ENCODE data around the gene GPR65. TPM values are rescaled to one million over a fixed set of nuclear protein-coding genes. Genes with fewer than 3 reads are reported as not detected.

GPR65 gene
- total and polyA plus RNA-seq, 4 donors: 2.1 to 8.1 (median 4.0) TPM

GRCh38 chr14:87989956-87990299, 15.0 kb upstream of the GPR65 start:
- TF ChIP-seq, protein P1, sequence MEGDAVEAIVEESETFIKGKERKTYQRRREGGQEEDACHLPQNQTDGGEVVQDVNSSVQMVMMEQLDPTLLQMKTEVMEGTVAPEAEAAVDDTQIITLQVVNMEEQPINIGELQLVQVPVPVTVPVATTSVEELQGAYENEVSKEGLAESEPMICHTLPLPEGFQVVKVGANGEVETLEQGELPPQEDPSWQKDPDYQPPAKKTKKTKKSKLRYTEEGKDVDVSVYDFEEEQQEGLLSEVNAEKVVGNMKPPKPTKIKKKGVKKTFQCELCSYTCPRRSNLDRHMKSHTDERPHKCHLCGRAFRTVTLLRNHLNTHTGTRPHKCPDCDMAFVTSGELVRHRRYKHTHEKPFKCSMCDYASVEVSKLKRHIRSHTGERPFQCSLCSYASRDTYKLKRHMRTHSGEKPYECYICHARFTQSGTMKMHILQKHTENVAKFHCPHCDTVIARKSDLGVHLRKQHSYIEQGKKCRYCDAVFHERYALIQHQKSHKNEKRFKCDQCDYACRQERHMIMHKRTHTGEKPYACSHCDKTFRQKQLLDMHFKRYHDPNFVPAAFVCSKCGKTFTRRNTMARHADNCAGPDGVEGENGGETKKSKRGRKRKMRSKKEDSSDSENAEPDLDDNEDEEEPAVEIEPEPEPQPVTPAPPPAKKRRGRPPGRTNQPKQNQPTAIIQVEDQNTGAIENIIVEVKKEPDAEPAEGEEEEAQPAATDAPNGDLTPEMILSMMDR (IDR thresholded peaks at IDR 0.05; ENCODE audit: control extremely low read depth, extremely low read depth): no peak

GRCh38 chr14:87990682-87991081, 14.3 kb upstream of the GPR65 start:
- TF ChIP-seq, protein P1 (IDR thresholded peaks at IDR 0.05; ENCODE audit: control extremely low read depth, extremely low read depth): no peak
- DNase-seq: no peak
- peak overlapping the region in 1 of 2 donors; percentile 47 for H3K27ac ChIP-seq (ENCODE audit: low read depth in 1 of 2, low read length in 1 of 2)
- WGBS, 2 donors: 72 to 81% methylated on average over 4 of the region's 4 CpGs
- H3K4me1 ChIP-seq (ENCODE audit: control insufficient read depth in 5 of 5, insufficient read depth in 5 of 5, low read length in 5 of 5): peaks cover 0 to 10% (median 2%) of the 10 kb centered on the region in 5 donors
- peaks cover 0 to 4% (median 3%) of the 10 kb centered on the region in 4 donors for H3K36me3 ChIP-seq (ENCODE audit: control insufficient read depth in 4 of 4, insufficient read depth in 4 of 4, low read length in 4 of 4)
- no peak overlapping the region for H3K9ac ChIP-seq (ENCODE audit: insufficient read depth in 1 of 2, low read length in 2 of 2)
- no peak overlapping the region for H3K4me3 ChIP-seq
- no peaks in the 10 kb centered on the region for H3K9me3 ChIP-seq (ENCODE audit: control insufficient read depth in 4 of 4, insufficient read depth in 3 of 4, low read length in 3 of 4)
- ATAC-seq (ENCODE audit: insufficient read depth, low FRiP score): no peak
- H3K27me3 ChIP-seq (ENCODE audit: control insufficient read depth in 3 of 3, insufficient read depth in 3 of 3, low read length in 2 of 3): no peaks in the 10 kb centered on the region

More at GRCh38 chr14:87989956-87990299, 15.0 kb upstream of the GPR65 start:
- Histone ChIP-seq H3K4me1 (ENCODE audit: control insufficient read depth in 5 of 5, insufficient read depth in 5 of 5, low read length in 5 of 5) (peaks cover 0 to 10% (median 2%) of the 10 kb centered on the region in 5 donors), H3K36me3 (ENCODE audit: control insufficient read depth in 4 of 4, insufficient read depth in 4 of 4, low read length in 4 of 4) (peaks cover 0 to 4% (median 3%) of the 10 kb centered on the region in 4 donors), H3K9ac (ENCODE audit: insufficient read depth in 1 of 2, low read length in 2 of 2) (no peak overlapping the region), H3K9me3 (ENCODE audit: control insufficient read depth in 4 of 4, insufficient read depth in 3 of 4, low read length in 3 of 4) (no peaks in the 10 kb centered on the region), H3K27ac (ENCODE audit: low read depth in 1 of 2, low read length in 1 of 2) (no peak overlapping the region), H3K4me3 (no peak overlapping the region), H3K27me3 (ENCODE audit: control insufficient read depth in 3 of 3, insufficient read depth in 3 of 3, low read length in 2 of 3) (no peaks in the 10 kb centered on the region)
- 76 to 89% methylated on average over 2 of the region's 2 CpGs for WGBS, 2 donors
- DNase-seq (no peak), ATAC-seq (ENCODE audit: insufficient read depth, low FRiP score) (no peak)

DNA sequence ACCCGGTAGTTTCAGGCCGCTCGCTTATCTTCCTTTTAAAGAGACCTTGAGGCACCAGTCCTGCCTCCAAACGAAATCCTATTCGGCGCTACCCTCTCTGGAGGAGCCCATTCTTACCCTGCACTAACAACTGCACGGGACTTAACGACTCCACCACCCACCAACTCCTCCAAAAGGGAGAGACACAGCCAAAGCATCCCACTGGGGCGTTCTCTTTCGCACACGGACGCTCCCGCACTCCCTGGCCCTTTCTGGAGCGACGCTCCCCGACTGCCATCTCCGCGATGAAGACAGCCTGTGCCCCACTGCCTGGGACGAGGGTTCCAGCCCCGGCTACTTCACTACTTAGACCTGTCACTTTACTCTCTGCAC, 12.6 kb upstream of the GPR65 start:
- Histone ChIP-seq H3K27me3 (ENCODE audit: control insufficient read depth in 3 of 3, insufficient read depth in 3 of 3, low read length in 2 of 3) (no peaks in the 10 kb centered on the region), H3K4me1 (ENCODE audit: control insufficient read depth in 5 of 5, insufficient read depth in 5 of 5, low read length in 5 of 5) (peaks cover 0 to 10% (median 2%) of the 10 kb centered on the region in 5 donors), H3K27ac (ENCODE audit: low read depth in 1 of 2, low read length in 1 of 2) (peak overlapping the region; percentile 97 to 98), H3K9ac (ENCODE audit: insufficient read depth in 1 of 2, low read length in 2 of 2) (peak overlapping the region; percentile 82 to 83), H3K4me3 (peak overlapping the region; percentile 79), H3K36me3 (ENCODE audit: control insufficient read depth in 4 of 4, insufficient read depth in 4 of 4, low read length in 4 of 4) (no peaks in the 10 kb centered on the region), H3K9me3 (ENCODE audit: control insufficient read depth in 4 of 4, insufficient read depth in 3 of 4, low read length in 3 of 4) (no peaks in the 10 kb centered on the region)
- 10 to 11% methylated on average over 20 of the region's 20 CpGs for WGBS, 2 donors
- TF ChIP-seq, protein P1 (IDR thresholded peaks at IDR 0.05; ENCODE audit: control extremely low read depth, extremely low read depth): no peak
- ATAC-seq (ENCODE audit: insufficient read depth, low FRiP score) (peak; percentile 17), DNase-seq (peak in 2 of 3 donors; percentile 56 to 64)

All from lung (tissue), 12 donors.